ENCODE measurements around the gene BEST3.

GRCh38 chr12:69657376-69658137 lies 41.5 kb downstream of the BEST3 start:
- TF ChIP-seq CTCF (IDR thresholded peaks at IDR 0.05) (no peak), POLR2A (IDR thresholded peaks at IDR 0.05) (no peak)
